GM21381 (cell line): ENCODE data around the gene GDAP2.
"Not testable (repeated sequence)": the region's sequence is repeated elsewhere in the genome, so short reads cannot be mapped to it uniquely, and the experiment has no call there.

ENCODE experiments used
- ATAC-seq: cut with Tn5 transposase; IDR thresholded peaks from one replicate; pipeline ENCODE4 v1.9.1; 2021; ENCODE audit warnings: mild to moderate bottlenecking, moderate library complexity; ENCODE audit not compliant: unreplicated experiment

The GDAP2 gene

DNA sequence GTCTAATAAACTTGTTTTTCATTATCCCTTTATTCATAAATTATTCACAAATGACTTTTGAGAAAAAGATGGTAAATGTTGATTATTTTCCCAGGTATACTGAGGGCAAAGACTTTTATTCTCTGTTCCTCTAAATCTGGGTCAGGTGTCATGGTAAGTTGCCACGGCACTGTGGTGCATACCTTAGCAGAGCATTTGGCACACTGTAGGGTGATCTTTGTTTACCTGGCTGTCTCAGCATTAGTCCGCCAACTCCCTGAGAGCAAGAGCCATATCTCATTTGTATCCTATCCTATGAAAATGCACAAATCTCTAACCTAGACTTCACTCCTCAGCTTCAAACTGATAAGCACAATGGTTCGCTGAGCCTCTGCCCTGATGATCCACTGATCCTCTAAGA lies 24.9 kb downstream of the GDAP2 start:
- no peak for ATAC-seq

DNA sequence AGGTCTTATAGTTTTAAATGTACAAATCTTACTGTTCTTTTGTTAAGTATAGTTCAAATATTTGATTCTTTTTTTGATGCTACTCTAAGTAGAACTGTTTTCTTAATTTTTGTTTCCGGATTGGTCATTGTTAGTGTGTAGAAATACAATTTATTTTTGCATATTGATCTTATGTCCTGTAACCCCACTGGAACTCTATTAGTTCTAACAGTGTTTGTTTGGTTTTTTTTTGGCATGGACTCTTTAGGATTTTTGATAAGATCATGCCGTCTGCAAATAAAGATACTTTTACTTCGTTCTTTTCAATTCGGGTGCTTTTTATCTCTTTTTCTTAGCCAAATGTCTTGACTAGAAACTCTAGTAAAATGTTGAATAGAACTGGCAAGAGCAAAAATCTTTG lies 26.5 kb downstream of the GDAP2 start:
- no peak for ATAC-seq

DNA sequence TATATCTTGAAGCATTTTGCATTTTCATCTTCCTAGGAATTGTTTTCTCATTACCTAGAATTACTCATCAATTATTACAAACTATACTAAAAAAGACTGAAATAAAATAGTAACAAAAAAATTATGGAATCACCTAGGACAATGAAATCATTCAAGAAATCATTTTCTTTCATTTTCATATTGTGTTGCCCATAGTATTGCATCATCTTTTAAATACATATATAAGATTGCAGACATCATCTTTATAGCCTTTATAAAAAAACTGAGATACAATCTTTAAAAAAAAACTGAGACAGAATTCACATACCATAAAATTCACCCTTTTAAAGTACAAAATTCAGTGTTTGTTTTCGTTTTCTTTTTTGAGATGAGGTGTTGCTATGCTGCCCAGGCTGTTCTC lies 29.6 kb downstream of the GDAP2 start:
- no peak for ATAC-seq

DNA sequence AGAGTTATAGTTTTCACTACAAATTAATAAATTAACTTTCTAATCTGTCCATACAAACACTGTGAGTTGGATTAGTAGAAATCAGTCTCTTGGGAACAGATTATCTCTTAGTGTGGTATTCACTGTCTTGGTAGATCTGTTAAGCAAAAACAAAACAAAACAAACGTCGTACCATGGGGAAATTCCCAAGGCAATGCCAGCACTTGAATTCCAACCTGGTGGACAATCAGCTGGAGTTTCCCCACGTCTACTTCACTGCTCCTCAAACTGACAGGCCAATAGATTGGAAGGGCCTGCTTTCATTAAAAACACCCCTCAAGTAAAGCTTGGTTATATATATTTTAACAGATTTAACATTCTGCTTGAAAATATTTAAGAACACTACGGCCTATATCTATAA lies 31.9 kb downstream of the GDAP2 start:
- no peak for ATAC-seq

DNA sequence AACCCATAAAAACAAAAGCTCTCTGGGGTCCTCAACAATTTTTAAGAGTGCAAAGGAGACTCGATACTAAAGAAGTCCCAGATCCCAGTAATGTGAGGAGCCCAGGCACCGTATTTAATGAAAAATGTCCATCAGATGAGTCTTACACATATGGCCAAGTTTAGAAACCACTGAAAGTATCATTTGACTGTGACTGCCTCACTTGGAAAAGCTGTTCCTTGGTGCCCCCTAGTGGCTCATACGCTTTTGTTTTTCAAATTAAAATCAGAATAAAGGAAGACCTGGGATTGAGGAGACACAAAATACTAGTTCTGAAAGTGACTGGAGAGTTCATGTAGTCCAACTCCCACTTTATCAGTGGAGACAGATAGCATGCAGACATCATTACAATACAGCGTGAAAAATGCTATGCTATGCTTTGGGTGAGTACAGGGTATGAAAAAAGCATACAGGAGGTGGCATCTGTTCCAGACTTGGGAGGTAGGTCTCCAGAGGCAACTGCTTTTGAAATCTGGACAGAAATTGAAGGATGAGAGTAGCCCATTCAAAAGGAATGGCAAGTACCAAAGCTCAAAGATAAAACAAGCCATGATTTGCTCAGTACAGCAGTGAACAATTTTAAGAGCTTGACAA lies 33.8 kb downstream of the GDAP2 start:
- peak; percentile 82 for ATAC-seq

DNA sequence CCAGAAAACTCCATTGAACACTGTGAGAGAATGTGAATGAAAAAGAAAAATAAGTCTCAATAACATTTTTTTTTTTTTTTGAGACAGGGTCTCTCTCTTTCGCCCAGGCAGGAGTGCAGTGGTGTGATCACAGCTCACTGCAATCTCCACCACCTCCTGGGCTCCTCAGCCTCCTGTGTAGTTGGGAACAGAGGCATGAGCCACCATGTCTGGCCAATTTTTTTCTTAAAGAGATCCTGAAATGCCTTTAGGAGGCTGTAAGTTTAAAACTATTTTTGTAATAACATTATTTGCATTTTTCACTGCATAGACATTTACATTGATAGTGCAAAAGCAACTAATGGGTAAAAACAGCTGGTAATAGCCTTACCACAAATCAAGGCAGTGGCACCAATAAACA lies 35.3 kb downstream of the GDAP2 start:
- ATAC-seq: no peak

DNA sequence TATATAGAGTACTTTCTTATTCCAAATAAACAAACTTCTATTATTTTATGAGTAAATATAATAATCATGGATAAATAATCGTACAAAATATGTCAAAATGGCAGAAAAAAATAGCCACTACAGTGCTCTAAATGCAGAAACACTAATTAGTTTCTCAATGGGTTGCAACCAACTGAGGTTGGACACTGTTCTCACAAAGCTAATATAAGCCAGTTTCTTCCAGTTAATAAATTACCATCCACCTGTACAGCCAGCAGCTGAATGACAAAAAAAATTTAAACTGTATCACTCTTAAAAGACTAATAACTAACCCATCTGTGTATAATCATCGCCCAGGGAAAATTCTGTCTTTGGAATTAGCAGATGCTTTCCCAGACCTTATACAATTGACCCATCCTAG lies 36.9 kb downstream of the GDAP2 start:
- no peak for ATAC-seq

DNA sequence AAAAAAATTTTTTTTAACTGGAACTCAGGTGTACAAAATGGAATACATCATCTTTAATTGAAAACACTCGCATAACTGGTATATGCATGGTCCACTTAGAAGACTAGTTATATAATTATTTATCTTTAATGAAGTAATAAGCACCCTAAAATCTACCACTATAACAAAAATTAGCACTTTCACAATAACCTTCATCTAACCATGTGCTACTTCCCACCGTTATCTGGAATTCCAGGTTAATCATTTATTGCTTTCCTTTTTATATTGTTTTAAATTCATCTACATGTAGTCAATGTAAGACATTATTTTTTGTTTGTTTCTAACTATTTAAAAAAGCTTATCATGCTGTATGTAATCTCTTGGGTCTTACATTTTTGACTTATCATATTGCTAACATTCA lies 39.0 kb downstream of the GDAP2 start:
- no peak for ATAC-seq

DNA sequence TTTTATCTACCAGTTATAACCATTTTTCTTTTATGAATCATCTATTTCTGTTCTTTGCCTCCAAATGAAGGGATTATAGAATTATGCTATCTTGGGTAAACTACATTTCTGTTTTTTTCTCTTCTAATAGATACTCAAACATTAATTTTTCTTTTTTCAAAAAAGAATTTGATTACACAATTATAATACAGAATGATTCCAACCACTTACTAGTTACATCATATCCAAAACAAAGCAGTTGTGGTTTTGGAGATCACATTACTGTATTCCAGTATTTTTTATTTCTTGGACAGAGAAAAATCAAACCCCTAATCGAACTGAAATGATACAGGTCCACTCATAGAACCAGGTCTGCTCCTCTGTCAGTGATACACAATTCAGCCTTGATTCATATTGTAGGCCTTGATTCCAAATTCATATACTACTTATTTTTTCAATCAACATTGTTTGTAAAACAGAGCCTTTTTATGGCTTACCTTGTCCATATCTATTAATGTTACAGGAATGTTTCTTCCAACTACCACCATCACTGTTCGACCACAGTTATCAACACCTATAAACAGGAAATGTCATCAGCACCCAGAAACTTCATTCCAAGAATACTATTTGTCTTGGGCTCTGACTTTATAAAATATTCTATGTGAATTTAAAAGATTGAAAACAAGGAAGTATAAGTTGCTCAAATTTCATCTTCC lies 43.2 kb downstream of the GDAP2 start:
- ATAC-seq: no peak

DNA sequence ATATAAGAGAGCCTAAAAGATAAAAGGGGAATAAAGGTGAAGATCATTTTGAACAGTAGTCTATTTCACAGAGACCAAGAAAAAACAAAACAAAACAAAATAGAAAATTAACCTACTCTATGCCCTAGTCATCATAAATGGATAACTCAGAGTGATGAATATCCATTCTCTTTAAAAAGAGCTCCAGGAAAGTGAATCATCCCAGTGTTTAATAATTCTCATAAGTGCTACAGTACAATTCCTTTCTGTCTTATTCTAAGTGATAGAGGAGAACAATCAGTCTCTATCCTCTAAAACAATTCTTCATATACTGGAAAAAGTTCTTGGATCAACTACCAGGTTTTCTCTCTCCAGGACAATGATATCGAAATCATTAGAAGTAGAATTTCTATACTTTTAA lies 45.8 kb downstream of the GDAP2 start:
- no peak for ATAC-seq

DNA sequence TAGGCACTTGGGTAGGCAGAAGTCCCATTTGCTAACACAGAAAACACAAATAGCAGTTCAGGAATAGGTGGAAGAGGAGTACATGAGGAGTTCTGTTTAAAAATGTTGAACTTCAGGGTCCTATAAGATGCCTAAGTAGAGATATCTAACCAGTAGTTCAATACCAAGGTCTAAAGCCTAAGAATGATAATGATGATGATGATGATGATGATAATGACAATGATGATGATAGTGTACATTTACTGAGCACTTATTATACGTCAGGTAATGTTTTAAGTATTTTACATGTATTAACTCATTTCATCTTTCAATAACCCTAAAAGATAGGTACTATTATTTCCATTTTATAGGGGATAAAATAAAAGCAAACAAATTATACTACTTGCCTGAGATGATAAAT lies 50.1 kb downstream of the GDAP2 start:
- no peak for ATAC-seq

DNA sequence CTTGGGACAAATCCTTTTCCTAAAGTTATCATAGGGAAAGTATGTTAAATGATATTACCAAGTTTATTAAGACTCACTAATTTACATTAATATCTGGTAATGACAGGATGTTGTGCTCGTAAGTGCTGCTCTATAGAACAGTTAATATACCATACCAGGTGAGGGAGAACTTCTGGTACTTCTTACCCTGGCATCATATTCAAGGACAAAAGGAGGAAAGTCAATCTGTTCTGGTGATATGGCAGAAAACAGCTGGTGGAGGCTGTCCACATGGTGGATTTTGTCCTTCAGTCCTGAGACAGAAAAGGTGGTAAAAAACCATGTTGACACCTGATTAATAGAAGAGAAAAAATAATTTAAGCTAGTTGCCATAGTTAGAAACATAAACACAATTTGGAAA lies 51.6 kb downstream of the GDAP2 start:
- no peak for ATAC-seq

DNA sequence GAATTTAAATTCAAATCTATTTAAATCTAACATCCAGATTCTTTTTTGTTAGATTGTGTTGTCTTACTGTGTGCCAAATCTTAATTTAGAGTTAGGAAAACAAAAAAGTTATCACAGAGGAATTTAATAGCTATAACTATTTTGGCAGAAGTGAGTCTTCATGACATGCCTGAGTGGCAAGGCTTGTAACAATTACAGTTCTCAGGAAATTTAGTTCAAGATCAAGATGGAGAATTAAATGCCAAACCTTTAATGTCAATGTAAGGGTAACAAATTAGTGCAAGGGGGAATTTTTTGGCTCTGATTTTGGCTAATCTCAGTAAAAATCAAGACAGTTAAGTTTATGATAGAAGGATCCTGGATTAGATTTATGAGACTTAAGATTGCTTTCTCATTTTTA lies 58.4 kb downstream of the GDAP2 start:
- no peak for ATAC-seq

DNA sequence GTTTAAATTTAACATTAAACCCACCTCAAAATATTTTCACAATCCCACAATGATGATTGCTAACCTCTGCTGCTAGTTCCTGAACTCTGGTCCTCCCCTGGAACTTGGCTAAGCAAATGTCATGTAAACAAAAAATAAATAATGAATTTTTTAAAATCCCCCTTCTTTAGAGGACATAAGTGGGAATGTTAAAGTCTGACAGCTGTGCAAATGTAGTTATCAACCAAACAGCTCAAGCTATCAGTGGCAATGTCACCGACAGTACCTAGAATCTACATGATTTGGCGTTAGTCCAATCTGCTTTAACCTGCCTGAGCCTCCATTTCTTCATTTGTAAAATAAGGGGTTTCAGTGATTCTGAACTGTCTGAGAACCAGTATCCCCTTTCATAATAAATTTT lies 67.7 kb downstream of the GDAP2 start:
- ATAC-seq: no peak

DNA sequence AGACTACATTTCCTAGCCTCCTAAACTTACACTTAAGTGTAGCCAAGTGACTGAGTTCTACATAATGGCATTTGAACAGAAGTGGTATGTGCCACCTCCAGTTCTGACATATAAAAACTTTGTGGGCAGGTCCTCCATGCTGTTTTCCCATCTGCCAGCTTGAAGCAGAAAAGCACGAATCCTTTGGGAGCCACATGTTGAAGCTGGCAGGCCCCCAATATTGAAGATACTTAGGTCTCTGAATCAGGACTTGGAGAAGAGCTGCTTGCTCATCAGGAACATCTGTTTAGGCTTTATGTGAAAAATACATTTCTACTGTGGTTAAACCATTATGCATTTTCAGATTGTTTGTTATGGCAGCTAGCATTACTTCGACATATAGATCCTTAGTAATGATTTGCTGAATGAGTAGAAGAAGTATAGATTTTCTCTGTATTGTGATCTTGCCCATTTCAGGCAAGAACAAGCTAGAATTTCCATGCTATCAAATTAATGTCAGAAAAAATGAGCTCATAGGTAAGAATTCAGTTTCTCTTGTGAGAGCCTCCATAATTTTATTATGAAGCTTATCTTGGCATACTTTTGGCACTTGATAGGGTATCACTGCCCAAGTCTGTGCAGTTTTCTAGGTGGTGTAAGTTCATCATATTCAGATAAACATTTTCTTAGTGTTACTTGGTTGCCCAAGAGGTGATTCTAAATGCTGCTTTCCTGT lies 68.4 kb downstream of the GDAP2 start:
- ATAC-seq: no peak

DNA sequence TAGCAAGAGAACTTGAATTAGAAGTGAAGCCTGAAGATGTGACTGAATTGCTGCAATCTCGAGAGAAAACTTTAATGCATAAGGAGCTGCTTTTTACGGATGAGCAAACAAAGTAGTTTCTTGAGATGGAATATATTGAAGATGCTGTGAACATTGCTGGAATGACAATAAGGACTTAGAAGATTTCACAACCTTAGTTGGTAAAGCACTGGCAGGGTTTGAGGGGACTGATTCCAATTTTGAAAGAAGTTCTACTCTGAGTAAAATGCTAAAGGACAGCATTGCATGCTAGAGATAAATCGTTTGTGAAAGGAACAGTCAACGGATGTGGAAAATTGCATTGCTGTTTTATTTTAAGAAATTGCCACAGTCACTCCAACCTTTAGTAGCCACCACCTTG lies 69.5 kb downstream of the GDAP2 start:
- ATAC-seq: no peak

DNA sequence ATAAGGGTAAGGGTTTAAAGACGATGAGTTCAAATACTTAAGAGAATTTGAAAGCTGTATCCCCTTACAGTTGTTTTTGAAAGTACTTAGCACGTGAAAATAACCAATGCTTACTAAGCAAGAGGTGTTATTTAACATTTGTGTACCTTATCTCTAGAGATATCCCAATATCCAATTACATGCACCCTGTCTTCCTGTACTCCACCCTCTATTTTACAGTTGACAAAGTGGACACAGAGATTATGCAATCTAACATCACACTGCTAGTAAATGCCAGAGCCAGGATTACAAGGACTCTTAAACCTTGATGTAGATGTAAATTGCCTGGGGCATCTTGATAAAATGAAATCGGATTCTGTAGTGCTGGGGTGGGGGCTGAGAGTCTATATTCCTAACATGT lies 72.0 kb downstream of the GDAP2 start:
- ATAC-seq: no peak

DNA sequence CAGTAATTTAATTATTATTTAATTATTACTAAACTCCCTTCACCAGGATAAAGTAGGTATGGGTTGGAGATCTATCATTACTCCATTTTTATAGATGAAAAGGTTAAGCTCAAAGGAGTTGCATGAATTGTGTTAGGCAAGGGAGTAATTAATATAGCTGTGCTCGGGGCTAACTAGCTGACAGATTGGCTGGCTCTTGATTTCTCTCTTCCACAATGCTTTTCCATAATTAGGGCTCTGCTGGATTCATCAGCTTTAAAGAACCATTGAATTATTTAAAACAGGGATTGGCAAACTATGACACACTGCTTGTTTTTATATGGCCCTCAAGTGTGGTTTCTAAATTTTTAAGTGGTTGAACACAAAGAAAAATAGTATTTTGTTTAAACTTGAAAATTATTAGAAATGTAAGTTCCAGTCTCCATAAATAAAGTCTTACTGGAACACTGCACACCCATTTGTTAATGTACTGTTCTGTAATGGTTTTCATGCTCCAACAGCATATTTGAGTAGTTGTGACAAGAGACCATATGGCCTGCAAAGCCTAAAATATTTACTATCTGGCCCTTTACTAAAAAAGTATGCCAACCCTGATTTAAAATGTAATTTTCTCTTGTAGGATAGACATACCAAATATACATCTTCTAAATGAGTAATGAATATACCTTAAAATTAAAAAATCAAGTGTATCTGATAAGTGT lies 76.4 kb downstream of the GDAP2 start:
- ATAC-seq: no peak

DNA sequence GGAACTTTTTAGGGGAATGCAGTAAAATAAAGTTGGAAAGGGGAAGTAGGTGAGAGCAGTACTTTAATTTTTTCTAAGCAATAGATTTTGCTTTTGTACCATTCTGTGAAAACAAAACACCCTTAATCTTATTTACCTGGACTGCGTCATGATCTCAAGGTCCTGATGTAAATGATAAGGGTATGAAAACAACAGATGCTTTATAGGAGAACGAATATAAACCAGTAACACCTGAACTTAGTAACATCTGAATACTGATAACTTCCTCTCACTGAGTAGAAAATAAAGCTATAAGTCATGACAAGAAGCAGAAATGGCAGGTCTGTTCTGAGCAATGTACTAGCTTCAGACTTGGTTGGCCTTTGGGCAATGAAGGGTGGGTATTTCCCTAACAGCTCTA lies 77.7 kb downstream of the GDAP2 start:
- no peak for ATAC-seq

DNA sequence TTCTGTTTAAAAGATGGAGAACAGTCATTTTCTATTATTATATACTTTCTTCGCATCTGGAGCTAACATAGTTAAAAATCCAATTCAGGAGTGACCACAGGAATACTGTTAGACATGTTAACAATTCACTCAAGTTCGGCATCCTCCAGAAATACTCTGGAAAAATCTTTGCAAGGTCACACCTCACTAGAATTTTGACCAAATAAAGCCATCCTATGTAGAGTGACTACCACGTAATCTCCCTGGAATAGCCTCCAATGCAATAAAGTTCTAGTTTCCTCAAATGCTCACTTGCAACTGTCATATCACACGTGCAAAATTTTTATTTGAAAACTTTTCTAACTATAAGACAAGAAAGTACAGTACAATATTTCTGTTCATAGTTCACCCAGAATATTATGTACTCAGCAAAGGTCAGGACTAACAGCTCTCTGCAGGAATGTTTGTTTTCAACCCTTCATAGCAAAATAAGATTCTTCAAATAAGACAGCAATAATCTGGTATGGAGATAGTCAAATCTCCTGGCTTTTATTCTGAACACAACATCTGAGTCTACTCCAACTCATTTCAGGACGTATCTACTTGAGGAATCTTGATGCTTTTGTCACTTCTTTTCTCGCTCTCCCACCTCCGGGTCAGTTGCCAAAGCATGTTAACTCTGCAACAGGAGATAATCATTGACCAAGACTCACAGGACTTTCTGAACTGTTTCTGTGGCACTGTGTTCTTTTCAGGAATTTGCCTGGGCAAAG lies 82.6 kb downstream of the GDAP2 start:
- no peak for ATAC-seq

DNA sequence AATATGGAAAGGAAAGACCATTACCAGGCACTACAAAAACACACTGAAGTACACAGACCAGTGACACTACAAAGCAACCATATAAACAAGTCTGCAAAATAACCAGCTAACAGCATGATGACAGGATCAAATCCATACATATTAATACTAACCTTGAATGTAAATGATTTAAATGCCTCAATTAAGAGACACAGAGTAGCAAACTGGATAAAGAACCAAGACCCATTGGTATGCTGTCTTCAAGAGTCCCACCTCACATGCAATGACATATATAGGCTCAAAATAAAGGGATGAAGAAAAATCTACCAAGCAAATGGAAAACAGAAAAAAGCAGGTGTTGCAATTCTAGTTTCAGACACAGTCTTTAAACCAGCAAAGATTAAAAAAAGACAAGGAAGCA lies 84.9 kb downstream of the GDAP2 start:
- not testable (repeated sequence) for ATAC-seq
